ENCODE results near the gene VPS26B.
"Not testable (repeated sequence)": the region's sequence is repeated elsewhere in the genome, so short reads cannot be mapped to it uniquely, and the experiment has no call there.

The VPS26B gene

GRCh38 chr11:134223836-134224709, at the start of gene VPS26B, which contains the start of gene NCAPD3:
Gene VPS26B (plus strand): TSS chr11:134224671. CDS start chr11:134225123, 452 bp downstream.
Gene NCAPD3 (minus strand): TSS chr11:134223967. CDS start chr11:134223926, 41 bp downstream.
- peak; percentile 98 to 99 (median 98) for DNase-seq

GRCh38 chr11:134176284-134176683, 48.2 kb upstream of the VPS26B start:
- DNase-seq: no peak

GRCh38 chr11:134178032-134178674, 46.3 kb upstream of the VPS26B start:
- no peak for DNase-seq

- DNase-seq: no peak
Observed at GRCh38 chr11:134181707-134182106, 42.8 kb upstream of the VPS26B start.

GRCh38 chr11:134188092-134188491, 36.4 kb upstream of the VPS26B start:
- not testable (repeated sequence) for DNase-seq

GRCh38 chr11:134196756-134197155, 27.7 kb upstream of the VPS26B start:
- no peak for DNase-seq

GRCh38 chr11:134199531-134199930, 24.9 kb upstream of the VPS26B start:
- no peak for DNase-seq

- no peak for DNase-seq
Observed at GRCh38 chr11:134200688-134201087, 23.8 kb upstream of the VPS26B start.

- DNase-seq: no peak
Observed at GRCh38 chr11:134202661-134203060, 21.8 kb upstream of the VPS26B start.

GRCh38 chr11:134205729-134206128, 18.7 kb upstream of the VPS26B start:
- no peak for DNase-seq

GRCh38 chr11:134206185-134206584, 18.3 kb upstream of the VPS26B start:
- DNase-seq: no peak

GRCh38 chr11:134207538-134208239, 16.8 kb upstream of the VPS26B start:
- peak; percentile 25 to 62 (median 50) for DNase-seq

- DNase-seq: no peak
Observed at GRCh38 chr11:134215836-134216235, 8.6 kb upstream of the VPS26B start.

GRCh38 chr11:134216816-134217215, 7.7 kb upstream of the VPS26B start:
- DNase-seq: no peak

- DNase-seq: peak; percentile 63 to 82 (median 69)
Observed at GRCh38 chr11:134223121-134223520, 1.4 kb upstream of the VPS26B start.

GRCh38 chr11:134224710-134225664, 516 bp downstream of the VPS26B start:
- DNase-seq: peak; percentile 63 to 80 (median 67)

- no peak for DNase-seq
Observed at GRCh38 chr11:134226806-134227325, 2.4 kb downstream of the VPS26B start.

GRCh38 chr11:134228625-134229024, 4.2 kb downstream of the VPS26B start:
- DNase-seq: no peak

- DNase-seq: no peak
Observed at GRCh38 chr11:134229126-134229790, 4.8 kb downstream of the VPS26B start.

- no peak for DNase-seq
Observed at GRCh38 chr11:134230339-134230738, 5.9 kb downstream of the VPS26B start.

GRCh38 chr11:134231958-134232659, 7.6 kb downstream of the VPS26B start:
- peak; percentile 17 to 39 (median 36) for DNase-seq
